ENCODE data around the gene XPNPEP1.

Gene XPNPEP1

DNA sequence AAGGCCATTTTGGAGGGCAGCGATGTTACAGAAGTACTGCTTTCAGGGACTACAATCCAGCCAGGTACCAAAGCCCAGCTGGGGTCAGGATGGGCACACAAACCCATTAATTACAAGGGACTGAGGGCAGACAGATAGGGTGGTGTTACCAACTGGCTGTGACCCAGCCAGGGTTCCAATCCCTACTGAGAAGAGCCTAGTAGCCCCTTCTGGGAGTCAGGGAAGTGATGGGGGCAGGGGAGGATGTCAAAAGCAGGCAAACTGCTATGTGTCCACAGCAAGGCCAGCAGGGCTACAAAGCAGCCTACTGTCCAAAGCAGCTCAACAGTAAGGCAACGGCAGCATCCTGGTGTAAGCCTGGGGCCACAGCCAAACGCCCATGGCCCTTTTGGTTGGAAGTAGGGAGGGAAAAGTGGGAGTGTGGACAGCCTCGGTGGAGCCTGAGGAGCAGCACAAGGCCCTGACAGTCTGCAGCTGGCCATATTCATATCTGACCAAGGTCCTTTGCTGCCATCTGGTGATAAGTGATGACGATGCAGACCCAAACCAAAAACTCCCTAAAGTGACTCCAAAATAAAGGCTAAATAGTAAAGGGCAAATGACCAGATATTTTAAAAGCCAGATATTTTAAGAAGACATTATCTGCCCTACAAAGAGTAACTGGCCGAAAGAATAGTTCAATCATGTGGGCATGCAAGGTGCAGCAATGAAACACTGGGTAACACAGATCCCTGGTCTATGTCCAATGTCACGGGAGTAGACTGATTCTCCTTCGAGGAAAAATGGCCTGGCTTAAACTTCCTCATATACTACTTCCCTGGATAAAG is 56.9 kb downstream of the XPNPEP1 start:
- no peak overlapping the region for H3K4me3 ChIP-seq (ENCODE audit: low read depth, low read length)
- TF ChIP-seq, protein P1, sequence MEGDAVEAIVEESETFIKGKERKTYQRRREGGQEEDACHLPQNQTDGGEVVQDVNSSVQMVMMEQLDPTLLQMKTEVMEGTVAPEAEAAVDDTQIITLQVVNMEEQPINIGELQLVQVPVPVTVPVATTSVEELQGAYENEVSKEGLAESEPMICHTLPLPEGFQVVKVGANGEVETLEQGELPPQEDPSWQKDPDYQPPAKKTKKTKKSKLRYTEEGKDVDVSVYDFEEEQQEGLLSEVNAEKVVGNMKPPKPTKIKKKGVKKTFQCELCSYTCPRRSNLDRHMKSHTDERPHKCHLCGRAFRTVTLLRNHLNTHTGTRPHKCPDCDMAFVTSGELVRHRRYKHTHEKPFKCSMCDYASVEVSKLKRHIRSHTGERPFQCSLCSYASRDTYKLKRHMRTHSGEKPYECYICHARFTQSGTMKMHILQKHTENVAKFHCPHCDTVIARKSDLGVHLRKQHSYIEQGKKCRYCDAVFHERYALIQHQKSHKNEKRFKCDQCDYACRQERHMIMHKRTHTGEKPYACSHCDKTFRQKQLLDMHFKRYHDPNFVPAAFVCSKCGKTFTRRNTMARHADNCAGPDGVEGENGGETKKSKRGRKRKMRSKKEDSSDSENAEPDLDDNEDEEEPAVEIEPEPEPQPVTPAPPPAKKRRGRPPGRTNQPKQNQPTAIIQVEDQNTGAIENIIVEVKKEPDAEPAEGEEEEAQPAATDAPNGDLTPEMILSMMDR (conservative IDR thresholded peaks at IDR 0.05; ENCODE audit: low read depth, low read length) = peak; percentile 47
- DNase-seq (ENCODE audit: low read depth) = peak; percentile 42

DNA sequence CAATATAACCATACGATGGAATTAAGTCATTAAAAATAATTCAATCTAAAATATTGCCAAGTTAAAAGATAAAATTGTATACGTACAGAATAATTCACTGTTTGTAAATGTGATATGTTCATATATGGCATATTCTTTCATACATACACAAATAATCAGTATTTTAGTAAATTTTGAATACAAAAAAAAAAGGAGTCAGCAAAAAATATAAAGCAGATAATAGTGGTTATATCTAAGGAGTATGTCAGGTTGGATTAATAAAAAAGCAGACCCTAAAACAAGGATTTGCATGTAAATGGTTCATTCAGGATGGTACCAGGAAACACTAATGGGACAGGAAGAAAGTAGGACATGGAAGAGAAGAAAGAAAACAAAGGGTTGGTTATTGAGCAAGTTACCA is 59.5 kb downstream of the XPNPEP1 start:
- TF ChIP-seq, protein P1 (conservative IDR thresholded peaks at IDR 0.05; ENCODE audit: low read depth, low read length) = no peak
- DNase-seq (ENCODE audit: low read depth) = no peak

DNA sequence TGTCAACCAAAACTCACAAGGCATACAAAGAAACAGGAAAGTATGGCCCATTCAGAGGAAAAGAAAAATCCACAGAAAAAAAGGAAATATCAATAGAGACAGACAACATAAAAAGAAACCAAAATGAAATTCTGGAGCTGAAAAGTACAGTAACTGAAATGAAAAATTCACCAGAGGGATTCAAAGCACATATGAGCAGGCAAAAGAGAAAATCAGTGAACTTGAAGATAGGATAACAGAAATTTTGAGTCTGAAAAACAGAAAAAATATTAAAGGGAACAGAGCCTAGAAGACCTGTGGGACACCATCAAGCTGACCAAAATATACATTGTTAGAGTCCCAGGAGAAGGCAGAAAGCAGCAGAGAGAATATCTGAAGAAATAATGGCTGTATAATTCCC is 60.6 kb downstream of the XPNPEP1 start:
- DNase-seq (ENCODE audit: low read depth) = no peak
- TF ChIP-seq, protein P1 (conservative IDR thresholded peaks at IDR 0.05; ENCODE audit: low read depth, low read length) = no peak
- H3K4me3 ChIP-seq (ENCODE audit: low read depth, low read length) = no peak overlapping the region

More for the DNA sequence above, 59.5 kb downstream of the XPNPEP1 start:
- H3K4me3 ChIP-seq (ENCODE audit: low read depth, low read length) = no peak overlapping the region

DNA sequence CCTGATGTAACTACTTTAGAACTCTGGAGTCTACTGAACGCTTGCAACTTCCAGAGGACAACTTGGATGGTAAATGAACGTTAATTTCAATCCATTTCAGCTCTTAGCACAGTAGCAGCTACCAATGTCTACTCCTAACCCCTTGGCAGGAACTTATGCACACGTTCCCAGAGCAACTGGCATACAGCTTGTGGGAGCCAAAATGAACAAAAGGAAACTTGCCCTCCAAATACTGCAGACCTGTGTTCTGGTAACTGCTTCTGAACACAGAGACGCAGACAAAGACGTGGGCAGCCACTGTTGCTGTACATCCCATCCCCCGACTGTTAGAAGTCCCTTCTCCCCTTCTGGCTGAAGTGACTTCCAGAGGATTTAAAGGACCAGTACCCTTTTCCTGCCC is 61.3 kb downstream of the XPNPEP1 start:
- no peak overlapping the region for H3K4me3 ChIP-seq (ENCODE audit: low read depth, low read length)
- TF ChIP-seq, protein P1 (conservative IDR thresholded peaks at IDR 0.05; ENCODE audit: low read depth, low read length) = no peak
- DNase-seq (ENCODE audit: low read depth) = no peak

DNA sequence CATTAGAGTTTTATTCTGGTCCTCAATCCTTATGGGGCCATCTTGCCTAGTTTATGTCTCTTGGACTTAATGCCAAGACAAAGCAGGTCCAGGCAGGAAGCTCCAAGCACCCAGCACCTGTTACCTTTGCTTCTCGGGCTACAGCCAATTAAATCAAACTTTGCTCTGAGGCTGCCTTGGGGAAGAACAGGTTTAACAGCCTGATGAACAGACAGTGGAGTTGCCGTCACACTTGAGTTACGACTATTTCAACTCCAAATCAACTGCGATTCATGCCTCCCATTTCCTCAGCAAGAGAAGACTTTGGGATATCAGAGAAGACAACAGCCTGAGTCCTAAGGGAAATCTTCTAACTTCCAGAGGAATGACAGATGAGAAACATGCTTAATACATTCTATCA is 62.2 kb downstream of the XPNPEP1 start:
- TF ChIP-seq, protein P1 (conservative IDR thresholded peaks at IDR 0.05; ENCODE audit: low read depth, low read length) = no peak
- DNase-seq (ENCODE audit: low read depth) = no peak
- H3K4me3 ChIP-seq (ENCODE audit: low read depth, low read length) = no peak overlapping the region

DNA sequence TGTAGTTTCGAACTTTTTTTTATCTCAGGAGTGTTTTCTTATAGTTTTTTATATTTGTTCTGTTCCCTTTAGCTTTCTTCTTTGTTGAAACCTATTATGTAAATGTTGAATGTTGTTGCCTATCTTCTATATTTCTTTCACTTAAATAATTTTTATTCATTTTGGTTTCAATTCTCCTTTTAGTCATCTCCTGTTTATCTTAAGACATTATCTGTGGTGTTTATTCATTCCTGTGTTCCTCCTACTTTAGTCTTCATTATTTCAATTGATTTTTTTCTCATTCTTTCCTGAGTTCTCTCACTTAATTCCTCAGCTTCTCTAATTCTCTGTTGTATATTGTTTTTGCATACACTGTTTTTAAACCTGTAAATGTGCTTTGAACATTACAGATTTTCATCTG is 64.1 kb downstream of the XPNPEP1 start:
- H3K4me3 ChIP-seq (ENCODE audit: low read depth, low read length) = no peak overlapping the region
- no peak for DNase-seq (ENCODE audit: low read depth)
- TF ChIP-seq, protein P1 (conservative IDR thresholded peaks at IDR 0.05; ENCODE audit: low read depth, low read length) = no peak

DNA sequence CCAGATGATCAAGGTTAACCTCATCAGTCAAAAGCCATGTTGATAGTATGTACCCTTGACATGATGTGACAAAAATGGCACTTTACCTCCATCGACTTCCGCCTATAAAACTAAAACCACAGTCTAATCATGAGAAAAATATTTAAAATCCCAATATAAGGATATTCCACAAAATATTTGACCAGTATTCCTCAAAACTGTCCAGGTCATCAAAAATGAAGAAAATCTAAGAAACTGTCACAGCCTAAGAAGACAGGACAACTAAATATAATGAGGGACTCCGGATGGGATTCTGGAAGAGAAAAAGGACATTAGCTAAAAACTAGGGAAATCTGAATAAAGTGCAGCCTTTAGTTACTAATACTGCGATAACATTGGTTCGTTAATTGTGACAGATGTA is 67.6 kb downstream of the XPNPEP1 start:
- no peak for DNase-seq (ENCODE audit: low read depth)
- TF ChIP-seq, protein P1 (conservative IDR thresholded peaks at IDR 0.05; ENCODE audit: low read depth, low read length) = no peak

More for the DNA sequence above, 67.6 kb downstream of the XPNPEP1 start:
- H3K4me3 ChIP-seq (ENCODE audit: low read depth, low read length) = no peak overlapping the region

Data from choroid plexus epithelial cell (primary cell).